ENCODE measurements around the gene BEGAIN. TPM values are rescaled to one million over a fixed set of nuclear protein-coding genes. Genes with fewer than 3 reads are reported as not detected.
A peak's percentile ranks its signal among the peaks of the same experiment; 100 is the strongest.

The BEGAIN gene
- total and polyA plus RNA-seq, 9 of the 15 experiments (the other 6 are each of a cell fraction or from before 2014, with no cell fraction given), result 0.07 to 0.68 (median 0.55) TPM; not detected in 3

DNA sequence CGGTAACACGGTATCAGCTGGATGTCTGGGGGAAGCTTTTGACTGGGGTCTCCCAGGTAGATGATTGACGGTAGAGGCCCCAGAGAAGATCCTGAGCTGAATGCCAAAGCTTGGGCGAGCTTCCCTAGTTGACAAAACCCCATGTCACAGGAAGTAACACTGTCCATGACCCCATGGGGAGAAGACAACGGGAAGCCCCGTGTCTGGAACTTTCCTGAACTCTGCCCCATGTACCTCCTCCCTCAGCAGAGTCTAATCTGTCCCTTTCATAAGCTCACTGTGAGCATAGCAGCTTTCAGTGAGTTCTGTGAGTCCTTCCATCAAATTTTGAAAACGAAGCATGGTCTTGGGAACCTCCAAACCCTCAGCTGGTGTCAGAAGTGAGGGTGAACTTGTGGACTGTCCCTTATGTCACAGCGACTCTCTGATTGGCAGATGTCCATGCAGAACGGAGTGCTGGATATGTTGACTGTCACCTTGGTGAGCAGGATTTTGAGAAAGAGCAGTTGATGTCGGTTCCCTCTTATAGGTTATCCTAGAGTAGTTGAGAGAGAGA, 29.7 kb upstream of the BEGAIN start:
- Histone ChIP-seq H2AFZ (ENCODE audit: low read depth, low read length) (peak overlapping the region; percentile 72), H3K27ac (ENCODE audit: extremely low read depth, low read depth, low read length) (no peak overlapping the region), H3K4me1 (replicated peaks in 1 of 2; ENCODE audit: control insufficient read depth in 2 of 2, insufficient read depth in 2 of 2, low read length in 2 of 2) (peaks cover 8 to 10% of the 10 kb centered on the region in 2 experiments; a peak in 4 of 5 replicates), H3K36me3 (ENCODE audit: control insufficient read depth, insufficient read depth, low read length) (no peaks in the 10 kb centered on the region), H3K9ac (ENCODE audit: insufficient read depth in 1 of 2, low read depth in 2 of 2, low read length in 2 of 2) (no peak overlapping the region), H4K20me1 (replicated peaks; ENCODE audit: control insufficient read depth, insufficient read depth, low read length) (no peaks in the 10 kb centered on the region), H3K9me1 (ENCODE audit: control insufficient read depth, insufficient read depth, low read length) (no peaks in the 10 kb centered on the region), H3K79me2 (ENCODE audit: control insufficient read depth, insufficient read depth, low read length) (no peaks in the 10 kb centered on the region), H3K4me2 (ENCODE audit: insufficient read depth, low read length) (no peak overlapping the region), H3K9me3 (replicated peaks; ENCODE audit: control insufficient read depth, insufficient read depth, low read depth, low read length) (no peaks in the 10 kb centered on the region), H3K4me3 (no peak overlapping the region), H3K27me3 (ENCODE audit: control insufficient read depth in 2 of 2, insufficient read depth in 2 of 2, low read length in 2 of 2) (peaks cover 0 to 10% of the 10 kb centered on the region in 2 experiments; a peak in 2 of 5 replicates)
- TF ChIP-seq ZNF174 (CRISPR knock-in tag; IDR thresholded peaks at IDR 0.05), result no peak
- no peak for TF ChIP-seq KLF10 (CRISPR knock-in tag; IDR thresholded peaks at IDR 0.05)
- TF ChIP-seq TAF9B (IDR thresholded peaks at IDR 0.05; ENCODE audit: partially characterized antibody), result no peak
- TF ChIP-seq HSF4 (CRISPR knock-in tag; IDR thresholded peaks at IDR 0.05; ENCODE audit: borderline replicate concordance), result no peak
- TF ChIP-seq RB1 (IDR thresholded peaks at IDR 0.05; ENCODE audit: low read depth), result no peak
- TF ChIP-seq, protein P1, sequence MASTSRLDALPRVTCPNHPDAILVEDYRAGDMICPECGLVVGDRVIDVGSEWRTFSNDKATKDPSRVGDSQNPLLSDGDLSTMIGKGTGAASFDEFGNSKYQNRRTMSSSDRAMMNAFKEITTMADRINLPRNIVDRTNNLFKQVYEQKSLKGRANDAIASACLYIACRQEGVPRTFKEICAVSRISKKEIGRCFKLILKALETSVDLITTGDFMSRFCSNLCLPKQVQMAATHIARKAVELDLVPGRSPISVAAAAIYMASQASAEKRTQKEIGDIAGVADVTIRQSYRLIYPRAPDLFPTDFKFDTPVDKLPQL (IDR thresholded peaks at IDR 0.05; ENCODE audit: extremely low read depth, insufficient read length), result no peak
- TF ChIP-seq PCBP1 (IDR thresholded peaks at IDR 0.05; ENCODE audit: low read depth, low read length, poor library complexity, severe bottlenecking), result no peak
- TF ChIP-seq, protein P2, sequence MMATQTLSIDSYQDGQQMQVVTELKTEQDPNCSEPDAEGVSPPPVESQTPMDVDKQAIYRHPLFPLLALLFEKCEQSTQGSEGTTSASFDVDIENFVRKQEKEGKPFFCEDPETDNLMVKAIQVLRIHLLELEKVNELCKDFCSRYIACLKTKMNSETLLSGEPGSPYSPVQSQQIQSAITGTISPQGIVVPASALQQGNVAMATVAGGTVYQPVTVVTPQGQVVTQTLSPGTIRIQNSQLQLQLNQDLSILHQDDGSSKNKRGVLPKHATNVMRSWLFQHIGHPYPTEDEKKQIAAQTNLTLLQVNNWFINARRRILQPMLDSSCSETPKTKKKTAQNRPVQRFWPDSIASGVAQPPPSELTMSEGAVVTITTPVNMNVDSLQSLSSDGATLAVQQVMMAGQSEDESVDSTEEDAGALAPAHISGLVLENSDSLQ (IDR thresholded peaks at IDR 0.05), result peak; percentile 64
- ChIA-PET POLR2A (interaction anchor here (0.6 kb wide), 2 partner anchors 11 to 25 kb away, joined by 3 read pairs; no protein-coding TSS in a partner anchor), CTCF (ENCODE audit: low intra/inter-chr PET ratio) (no interaction called here)
- in situ Hi-C loops (cut with MboI) (no loop called here), intact Hi-C loops (cut with micrococcal nuclease) (no loop called here)
- ATAC-seq, result no peak
- FAIRE-seq, result no peak
- no peak for DNase-seq (ENCODE audit: extremely low read depth in 1 of 4, low spot score in 3 of 4)
- WGBS (ENCODE audit: insufficient coverage, low coverage, missing lambda C conversion rate), result 4% methylated on average over 9 of the region's 10 CpGs
- no TSS peak for BruUV-seq (replicated peaks)

Measured in K562 (cell line).